MM.1S (cell line): ENCODE results near the gene WIZ.

ENCODE experiments used
- CTCF ChIP-seq: fragments of 300-600 bp; sonication (generic); IDR thresholded peaks from 2 replicates; pipeline ENCODE4 v1.5.1; 2016; ENCODE audit warnings: antibody characterized with exemption, low read length, mixed read lengths
- EZH2 ChIP-seq: fragments of 300-600 bp; sonication (generic); optimal IDR thresholded peaks from 2 replicates; pipeline ENCODE3; 2017; ENCODE audit warnings: low read depth, mild to moderate bottlenecking, antibody characterized with exemption, low read length, mixed read lengths
- EZH2phosphoT487 ChIP-seq: fragments of 300-600 bp; sonication (generic); IDR thresholded peaks from 2 replicates; pipeline ENCODE4 v1.6.1; 2018; ENCODE audit warnings: antibody characterized with exemption, low read length

- TF ChIP-seq CTCF (no peak), EZH2 (no peak), EZH2phosphoT487 (no peak)
Observed at GRCh38 chr19:15379999-15380647, 69.6 kb downstream of the WIZ start.
